Liver (tissue), 9 donors: ENCODE measurements around the gene ANTXR2. TPM values are rescaled to one million over a fixed set of nuclear protein-coding genes. Genes with fewer than 3 reads are reported as not detected.

Source experiments
- DNase-seq: peaks from one replicate; pipeline ENCODE4 v3.0.0-alpha.2; 2017; ENCODE audit warnings: low spot score
- H3K27ac ChIP-seq, 2 donors: one replicate each; pipeline ENCODE4 v1.7.0; 2013; ENCODE audit warnings: inconsistent platforms in 2 of 2, low read length in 2 of 2, control low read depth in 1 of 2, low read depth in 1 of 2, mild to moderate bottlenecking in 1 of 2
- H3K27me3 ChIP-seq, 4 donors: one replicate each; pipeline versions ENCODE4 v1.6.1 to v1.7.0; 2013; ENCODE audit warnings: low read length in 3 of 4, inconsistent platforms in 1 of 4, mild to moderate bottlenecking in 1 of 4, moderate library complexity in 1 of 4; ENCODE audit not compliant: control insufficient read depth in 4 of 4, insufficient read depth in 4 of 4
- H3K36me3 ChIP-seq, 4 donors: one replicate each; pipeline versions ENCODE4 v1.6.1 to v1.7.0; 2013; ENCODE audit warnings: low read length in 3 of 4, mild to moderate bottlenecking in 3 of 4, low read depth in 1 of 4, moderate library complexity in 1 of 4; ENCODE audit not compliant: control insufficient read depth in 4 of 4, insufficient read depth in 3 of 4
- H3K4me1 ChIP-seq, 4 donors: one replicate each; pipeline versions ENCODE4 v1.6.1 to v1.7.0; 2013; ENCODE audit warnings: low read length in 3 of 4, mild to moderate bottlenecking in 3 of 4, moderate library complexity in 1 of 4; ENCODE audit not compliant: control insufficient read depth in 4 of 4, insufficient read depth in 4 of 4
- H3K4me3 ChIP-seq, 3 donors: one replicate each; pipeline versions ENCODE4 v1.6.1 to v1.7.0; 2013; ENCODE audit warnings: low read length in 3 of 3, control low read depth in 1 of 3, low read depth in 1 of 3, mild to moderate bottlenecking in 1 of 3
- H3K9ac ChIP-seq, 2 donors: one replicate each; pipeline ENCODE4 v1.7.0; 2013; ENCODE audit warnings: low read length in 2 of 2, mild to moderate bottlenecking in 2 of 2, moderate library complexity in 2 of 2, control low read depth in 1 of 2, low read depth in 1 of 2
- H3K9me3 ChIP-seq, 4 donors: one replicate each; pipeline versions ENCODE4 v1.6.1 to v1.7.0; 2013; ENCODE audit warnings: low read length in 3 of 4; ENCODE audit not compliant: control insufficient read depth in 4 of 4
- ATF3 ChIP-seq: IDR thresholded peaks from 2 replicates; pipeline ENCODE4 v1.6.1; 2016; ENCODE audit warnings: antibody characterized with exemption
- CTCF ChIP-seq: fragments of 150-350 bp; IDR thresholded peaks from 2 replicates; pipeline ENCODE4 v1.5.1; 2017; ENCODE audit warnings: improper control_type of control experiment, low read depth, low read length; ENCODE audit not compliant: missing input control
- EGR1 ChIP-seq, 2 donors: IDR thresholded peaks; 2 replicates each; pipeline ENCODE4 v1.6.1; 2016 to 2018; ENCODE audit warnings: antibody characterized with exemption in 2 of 2, low read depth in 2 of 2
- FOXA1 ChIP-seq: IDR thresholded peaks from 2 replicates; pipeline ENCODE4 v1.6.1; 2016; ENCODE audit warnings: antibody characterized with exemption
- GABPA ChIP-seq, 2 donors: IDR thresholded peaks in 1 of 2; conservative IDR thresholded peaks in 1 of 2; 2 replicates each; pipeline ENCODE4 v1.6.1; 2016; ENCODE audit warnings: antibody characterized with exemption in 2 of 2, mild to moderate bottlenecking in 1 of 2, moderate library complexity in 1 of 2
- HNF4A ChIP-seq, 2 donors: conservative IDR thresholded peaks; 2 replicates each; pipeline ENCODE4 v1.6.1; 2016; ENCODE audit warnings: antibody characterized with exemption in 2 of 2, mild to moderate bottlenecking in 2 of 2
- JUND ChIP-seq, 2 donors: IDR thresholded peaks; 2 replicates each; pipeline ENCODE4 v1.6.1; 2016; ENCODE audit warnings: antibody characterized with exemption in 2 of 2
- MAX ChIP-seq: IDR thresholded peaks from 2 replicates; pipeline ENCODE4 v1.6.1; 2016; ENCODE audit warnings: antibody characterized with exemption
- NR2F2 ChIP-seq: IDR thresholded peaks from 2 replicates; pipeline ENCODE4 v1.6.1; 2016; ENCODE audit warnings: antibody characterized with exemption
- RAD21 ChIP-seq, 2 donors: IDR thresholded peaks; 2 replicates each; pipeline ENCODE4 v1.6.1; 2016; ENCODE audit warnings: antibody characterized with exemption in 2 of 2, mild to moderate bottlenecking in 2 of 2
- REST ChIP-seq: IDR thresholded peaks from 2 replicates; pipeline ENCODE4 v1.6.1; 2016; ENCODE audit warnings: antibody characterized with exemption, mild to moderate bottlenecking
- RXRA ChIP-seq, 2 donors: IDR thresholded peaks; 2 replicates each; pipeline ENCODE4 v1.6.1; 2017 to 2018; ENCODE audit warnings: antibody characterized with exemption in 2 of 2, mild to moderate bottlenecking in 1 of 2
- SP1 ChIP-seq: IDR thresholded peaks from 2 replicates; pipeline ENCODE4 v1.6.1; 2018; ENCODE audit warnings: antibody characterized with exemption, mild to moderate bottlenecking
- TAF1 ChIP-seq: conservative IDR thresholded peaks from 2 replicates; pipeline ENCODE4 v1.6.1; 2016; ENCODE audit warnings: antibody characterized with exemption, mild to moderate bottlenecking
- ZBTB33 ChIP-seq: IDR thresholded peaks from 2 replicates; pipeline ENCODE4 v1.6.1; 2016; ENCODE audit warnings: antibody characterized with exemption
- WGBS: extraction: QIAGEN DNeasy Blood & Tissue Kit; methylation state at CpG from one replicate; pipeline ENCODE4 v1.1.7; 2013; 5-methylcytosine and 5-hydroxymethylcytosine counted together
- polyA plus RNA-seq, 2 donors: library from polyadenylated mRNA; stranded (reverse) in 1 of 2; unstranded in 1 of 2; fragments of 200-250 nt in 1 of 2; fragments of >200 nt in 1 of 2; fragmentation: Nextera tagmentation in 1 of 2; extraction: Ambion mirVana in 1 of 2; gene quantifications; one replicate each; pipeline versions ENCODE4 v1.2.1 to v1.2.3, GENCODE V29; 2013 to 2015
- total RNA-seq, 2 donors: library from RNA; depleted of rRNA; stranded (reverse); fragments of >200 nt; gene quantifications; one replicate each; pipeline ENCODE4 v1.2.3, GENCODE V29; 2014
- donor health status: healthy.
- donor health status: healthy.
- donor health status: healthy.
- donor health status: healthy.
- donor health status: healthy.

ANTXR2 gene
- total and polyA plus RNA-seq, 4 donors, result 16.1 to 30.5 (median 21.3) TPM

GRCh38 chr4:80027611-80028010 lies 45.4 kb downstream of the ANTXR2 start:
- Histone ChIP-seq H3K4me1 (no peaks in the 10 kb centered on the region), H3K27ac (no peak overlapping the region), H3K36me3 (peaks cover 2 to 41% (median 32%) of the 10 kb centered on the region in 4 donors), H3K4me3 (no peak overlapping the region), H3K9me3 (no peaks in the 10 kb centered on the region), H3K9ac (no peak overlapping the region), H3K27me3 (no peaks in the 10 kb centered on the region)
- DNase-seq, result no peak
- TF ChIP-seq SP1, result no peak
- TF ChIP-seq NR2F2, result no peak
- no peak for TF ChIP-seq ATF3
- no peak for TF ChIP-seq CTCF
- no peak for TF ChIP-seq REST
- no peak for TF ChIP-seq RAD21 (IDR thresholded peaks at IDR 0.05)
- TF ChIP-seq EGR1 (IDR thresholded peaks at IDR 0.05; ENCODE audit: low read depth in 2 of 2), result no peak
- no peak for TF ChIP-seq MAX
- no peak for TF ChIP-seq RXRA (IDR thresholded peaks at IDR 0.05)
- TF ChIP-seq GABPA (IDR thresholded peaks at IDR 0.05 in 1 of 2, conservative IDR thresholded peaks at IDR 0.05 in 1 of 2), result no peak
- no peak for TF ChIP-seq HNF4A (conservative IDR thresholded peaks at IDR 0.05)
- TF ChIP-seq FOXA1, result no peak
- no peak for TF ChIP-seq ZBTB33
- TF ChIP-seq TAF1, result no peak
- WGBS, result 74% methylated on average over 2 of the region's 2 CpGs

- DNase-seq, result no peak
- Histone ChIP-seq H3K9me3 (no peaks in the 10 kb centered on the region), H3K4me3 (no peak overlapping the region), H3K27me3 (no peaks in the 10 kb centered on the region), H3K4me1 (no peaks in the 10 kb centered on the region), H3K36me3 (peaks cover 2 to 41% (median 27%) of the 10 kb centered on the region in 4 donors), H3K9ac (no peak overlapping the region), H3K27ac (no peak overlapping the region)
- TF ChIP-seq JUND (IDR thresholded peaks at IDR 0.05) (no peak), CTCF (peak; percentile 4)
- WGBS, result 90% methylated on average over 4 of the region's 4 CpGs
Observed at GRCh38 chr4:80026100-80026499, 46.9 kb downstream of the ANTXR2 start.
